Ecto neural progenitor cell (in vitro differentiated cells): ENCODE data around the gene STK40.
A peak's percentile ranks its signal among the peaks of the same experiment; 100 is the strongest.

Experiments
- DNase-seq: peaks from one replicate; pipeline ENCODE4 v3.0.0-alpha.2; 2018; ENCODE audit warnings: low spot score

Gene STK40

DNA sequence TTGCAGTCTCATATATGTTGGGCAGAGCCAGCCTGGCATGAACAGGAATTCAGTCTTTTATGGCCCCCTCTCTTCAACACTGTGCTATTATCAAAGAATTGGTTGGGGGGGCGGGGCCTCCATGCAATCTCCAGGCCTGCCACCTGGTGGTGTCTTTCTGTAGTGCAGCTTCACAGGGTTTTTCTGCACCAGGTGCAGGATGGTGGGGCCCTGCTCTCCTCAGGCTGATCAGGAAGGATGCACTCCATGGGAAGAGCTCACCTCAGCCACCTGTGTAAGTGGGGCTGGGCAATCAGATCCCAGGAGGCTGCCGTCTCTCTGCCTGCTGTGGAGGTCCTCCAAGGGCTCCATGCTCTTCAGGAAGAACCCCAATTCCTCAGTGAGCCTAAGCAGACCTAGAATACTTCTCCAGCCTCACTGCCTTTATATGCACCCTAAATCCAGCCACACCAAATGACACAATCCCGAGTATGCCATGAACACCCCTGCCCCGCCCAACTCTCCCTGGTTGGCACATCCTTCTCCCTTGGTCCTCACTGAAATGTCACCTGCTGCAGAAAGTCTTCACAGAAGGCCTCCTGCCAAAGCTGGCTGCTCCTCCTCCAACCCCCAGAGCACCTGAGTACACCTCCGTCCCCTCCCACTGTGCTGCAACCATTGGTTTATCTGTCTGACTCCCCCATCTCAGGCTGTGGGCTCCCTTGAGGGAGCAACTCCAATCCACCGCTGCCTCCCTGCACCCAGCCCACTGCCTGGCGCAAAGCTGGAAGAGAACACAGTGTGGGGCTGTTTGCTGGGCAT lies 16.5 kb downstream of the STK40 start:
- DNase-seq, result peak; percentile 87

GRCh38 chr1:36367798-36368197 lies 17.9 kb downstream of the STK40 start:
- no peak for DNase-seq

DNA sequence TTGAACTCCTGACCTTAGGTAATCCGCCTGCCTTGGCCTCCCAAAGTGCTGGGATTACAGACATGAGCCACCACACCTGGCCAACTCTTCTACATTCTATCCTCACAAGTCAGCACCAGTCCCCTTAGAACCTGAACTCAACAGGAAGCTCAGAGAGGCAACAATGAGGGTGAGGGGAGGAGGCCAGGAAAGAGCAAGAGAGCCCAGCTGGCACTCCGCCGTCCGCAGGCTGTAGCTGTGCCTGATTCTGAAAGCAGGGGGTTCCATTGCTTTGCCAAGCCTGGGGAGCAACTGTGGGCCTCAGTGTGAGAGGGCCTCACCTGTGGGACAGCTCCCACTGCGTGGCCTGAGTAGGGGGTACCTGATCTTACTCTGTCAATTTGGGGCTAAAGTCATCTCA lies 18.7 kb downstream of the STK40 start:
- no peak for DNase-seq

DNA sequence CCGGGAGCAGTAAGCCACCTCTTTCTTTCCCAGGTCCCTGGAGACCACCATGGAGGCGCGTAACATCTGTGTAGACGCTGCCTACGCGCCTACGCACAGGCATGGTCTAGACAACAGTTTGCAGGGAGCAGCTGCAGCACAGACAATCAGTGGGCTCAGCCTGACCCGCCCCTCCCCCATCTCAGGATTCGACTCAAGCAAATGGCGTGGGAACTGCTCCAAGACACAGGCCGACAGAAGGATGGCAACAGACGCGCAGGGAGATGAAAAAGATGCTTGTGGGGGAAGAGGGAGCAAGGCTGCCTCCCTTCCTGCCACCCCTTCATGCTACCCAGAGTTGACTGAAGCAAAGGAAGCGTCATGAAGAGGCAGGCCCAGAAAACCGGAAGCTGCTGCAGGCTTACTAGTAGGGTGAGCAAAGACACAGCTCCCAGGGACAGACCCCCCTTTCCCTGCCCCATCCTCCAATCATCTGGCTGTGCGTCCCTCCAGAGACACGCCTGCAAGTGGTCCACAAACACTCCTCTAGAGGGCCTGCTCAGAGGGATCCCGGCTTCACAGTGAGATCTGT lies 19.5 kb downstream of the STK40 start:
- DNase-seq, result peak; percentile 76

DNA sequence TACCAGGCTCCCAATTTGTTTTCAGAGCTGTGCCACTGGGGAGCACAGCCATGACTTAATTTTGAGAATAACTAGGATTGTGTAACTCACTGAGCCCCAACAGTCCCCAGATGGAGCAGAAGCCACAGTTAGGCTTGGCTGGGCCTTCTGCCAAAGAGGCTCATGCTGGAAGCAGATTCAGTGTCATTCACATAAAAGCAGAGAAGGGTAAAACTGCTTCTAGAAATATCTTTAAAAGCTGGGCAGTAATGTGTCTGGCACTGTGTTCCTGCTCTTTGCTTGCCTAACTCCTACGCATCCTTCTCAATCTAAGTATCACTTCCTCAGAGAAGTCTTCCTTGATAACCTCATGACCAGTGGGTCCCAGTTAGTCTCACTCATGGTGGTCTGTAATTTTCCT lies 20.3 kb downstream of the STK40 start:
- no peak for DNase-seq

- DNase-seq, result no peak
Observed at GRCh38 chr1:36359911-36360550, 25.7 kb downstream of the STK40 start.

DNA sequence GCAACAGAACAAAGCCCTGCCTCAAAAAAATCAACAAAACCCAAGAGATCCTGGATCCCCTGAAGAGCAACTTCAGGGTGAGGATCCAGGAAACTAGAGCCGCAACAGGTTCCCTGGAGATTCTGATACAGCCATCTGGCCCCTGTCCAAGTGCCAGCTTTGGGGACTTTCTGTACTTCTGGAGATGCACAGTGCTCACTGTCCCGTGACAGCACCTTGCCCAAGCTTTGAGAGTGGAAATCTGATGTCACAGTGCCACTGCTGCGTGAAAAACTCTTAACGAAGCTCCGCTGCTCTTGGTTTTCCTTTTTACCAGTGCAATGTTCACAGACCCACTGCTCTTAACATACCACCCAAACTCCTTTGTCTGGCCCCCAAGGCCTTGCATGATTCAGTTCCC lies 26.3 kb downstream of the STK40 start:
- DNase-seq, result no peak

- no peak for DNase-seq
Observed at GRCh38 chr1:36358514-36359084, 27.1 kb downstream of the STK40 start.

DNA sequence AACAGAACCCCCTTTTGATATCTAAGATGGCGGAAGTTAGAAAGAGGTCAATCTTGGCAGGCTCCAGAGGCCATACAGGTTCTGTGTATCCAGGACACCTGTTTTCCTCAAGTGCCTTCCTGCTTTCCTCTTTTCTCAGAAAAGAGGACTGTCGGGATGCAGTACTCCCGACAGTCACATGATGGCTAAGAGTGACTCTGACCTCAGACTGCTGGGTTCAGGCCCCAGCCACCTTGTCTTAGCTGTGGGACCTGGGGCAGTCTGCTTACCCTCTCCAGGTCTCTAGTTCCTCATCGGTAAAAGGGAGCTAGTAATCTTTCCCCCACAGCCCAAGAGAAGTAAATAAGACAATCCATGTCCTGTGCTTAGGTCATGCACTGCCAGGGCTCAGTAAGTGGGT lies 29.9 kb downstream of the STK40 start:
- no peak for DNase-seq

DNA sequence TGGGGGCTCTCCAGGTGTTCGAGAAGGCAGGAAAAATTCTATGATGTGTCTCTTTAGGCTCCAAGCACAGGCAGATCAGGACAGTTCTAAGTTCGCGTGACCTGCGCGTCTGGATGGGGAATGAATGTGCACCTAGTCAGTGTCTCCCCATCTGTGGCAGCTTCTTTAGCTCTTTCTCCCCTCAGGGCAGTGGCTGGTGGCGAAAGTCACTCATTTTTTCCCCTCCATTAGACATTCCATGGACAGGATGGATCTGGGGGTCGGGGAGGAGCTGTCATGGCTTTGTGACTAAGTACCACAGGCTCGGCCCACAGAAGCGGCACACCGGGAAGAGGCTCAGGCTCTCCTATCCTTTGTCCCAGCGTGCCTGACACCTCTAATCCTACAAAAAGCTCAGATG lies 31.2 kb downstream of the STK40 start:
- DNase-seq, result no peak

DNA sequence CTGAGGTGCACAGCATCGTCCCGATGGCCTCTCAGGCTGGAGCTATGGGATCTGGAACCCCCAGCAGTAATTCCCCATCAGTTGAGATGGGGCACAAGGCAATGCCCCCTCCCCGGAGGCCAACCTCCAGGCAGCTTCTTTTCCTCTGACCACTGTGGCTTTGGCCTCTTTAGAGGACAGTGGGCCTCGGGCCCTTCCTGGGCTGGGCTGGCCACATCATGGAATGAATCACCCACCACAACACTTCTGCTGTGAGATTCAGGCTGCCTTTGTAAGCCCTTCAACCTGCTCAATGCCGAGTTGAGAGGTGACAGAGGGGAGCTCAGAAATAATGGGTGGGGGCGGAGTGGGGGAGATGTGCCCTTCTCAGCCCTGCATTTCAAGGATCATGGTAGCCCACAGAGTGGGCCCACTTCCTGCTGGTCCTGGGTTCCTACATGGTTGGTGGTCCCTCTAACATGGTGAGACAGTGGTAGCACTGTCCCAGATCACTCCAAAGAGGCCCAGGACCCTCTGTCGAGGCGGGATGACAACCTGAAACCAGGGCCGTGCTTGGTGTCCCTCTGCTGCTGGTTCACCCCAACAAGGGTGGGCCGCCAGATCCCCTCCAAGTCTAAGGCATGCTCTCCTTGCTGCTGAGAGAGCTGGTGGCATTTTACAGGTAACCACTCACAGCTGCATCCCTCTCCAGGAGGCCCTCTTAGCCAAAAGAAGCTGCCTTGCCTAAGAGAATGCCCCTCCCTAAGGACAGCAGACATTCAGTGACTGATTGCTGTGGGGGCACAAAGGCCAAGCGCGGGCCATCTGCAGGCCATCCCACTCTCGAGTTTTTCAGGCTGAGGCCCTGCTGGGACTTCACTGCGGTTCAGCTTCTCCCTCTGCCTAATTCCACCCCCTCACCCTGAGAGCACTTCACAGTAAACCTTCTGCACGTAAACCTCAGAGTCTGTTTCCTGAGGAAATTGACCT lies 32.5 kb downstream of the STK40 start:
- no peak for DNase-seq

DNA sequence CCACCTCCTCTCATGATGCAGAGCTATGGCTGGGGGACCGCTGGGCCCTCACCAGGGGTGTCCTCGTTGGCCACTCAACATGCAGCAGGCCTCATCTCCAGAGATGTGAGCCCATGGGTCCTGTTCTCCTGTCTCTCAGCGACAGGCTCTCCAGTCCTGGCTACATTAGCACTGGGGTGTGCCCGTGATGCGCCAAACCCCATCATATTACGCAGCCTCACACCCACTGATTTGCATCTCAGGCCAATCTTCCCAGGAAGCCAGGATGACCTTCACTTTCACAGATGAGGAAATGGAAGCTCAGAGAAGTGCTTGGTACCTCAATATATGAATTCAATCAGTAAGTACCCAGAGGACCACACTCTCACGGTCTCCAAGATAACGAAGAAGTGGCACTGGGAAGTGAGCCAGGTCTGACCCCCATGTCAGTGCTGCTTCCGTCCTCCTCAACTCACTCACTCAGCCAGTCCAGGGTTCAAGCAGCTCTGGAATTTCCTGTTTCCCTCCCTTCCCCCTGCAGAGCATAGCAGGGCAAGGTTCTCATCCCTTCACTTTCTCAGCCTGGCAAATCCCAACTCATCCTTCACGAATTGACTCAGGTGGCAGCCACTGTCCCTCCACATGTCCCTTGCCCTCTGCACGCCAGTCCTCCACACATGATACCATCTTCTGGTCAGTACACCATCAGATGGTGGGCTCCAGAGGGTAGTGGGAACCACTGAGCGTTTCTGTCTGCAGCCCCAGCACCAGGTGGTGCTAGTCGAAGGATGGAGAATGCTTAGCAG lies 33.4 kb downstream of the STK40 start:
- DNase-seq, result no peak

DNA sequence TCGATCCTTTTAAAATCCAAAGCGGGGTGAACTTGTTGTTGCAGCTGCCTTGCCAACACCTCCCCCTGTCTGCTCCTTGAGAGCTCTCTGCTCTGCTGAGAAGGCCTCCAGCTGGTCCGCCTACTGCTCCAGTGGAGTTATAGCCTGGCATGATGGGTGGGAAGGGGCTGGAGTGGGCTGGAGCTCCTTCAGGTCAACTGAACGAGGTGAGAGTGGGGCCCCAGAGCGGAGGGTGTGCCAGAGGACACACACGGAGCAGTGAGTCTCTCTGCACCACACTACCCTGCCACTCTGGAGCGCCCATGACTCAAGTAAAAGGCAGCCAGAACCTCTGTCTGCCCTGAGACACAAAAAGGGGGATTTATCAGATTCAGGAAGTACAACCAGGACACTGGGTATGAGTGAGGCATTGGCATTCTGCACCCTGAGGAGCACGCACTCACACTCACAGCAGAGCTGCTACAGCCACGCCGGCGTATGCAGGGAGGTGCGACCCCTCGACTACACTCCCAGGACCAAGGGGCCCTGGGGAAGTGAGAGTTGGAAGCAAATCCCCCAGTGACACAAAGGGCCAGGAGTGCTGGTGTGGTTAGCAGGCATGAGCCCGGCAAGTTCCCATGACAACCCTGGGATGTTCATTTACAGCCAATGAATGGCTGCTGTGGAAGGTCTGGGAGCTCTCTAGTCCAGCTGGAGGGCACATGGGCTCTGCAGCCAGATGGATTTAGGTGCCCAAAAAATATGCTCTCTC lies 34.3 kb downstream of the STK40 start:
- peak; percentile 78 for DNase-seq

GRCh38 chr1:36350659-36351226 lies 35.0 kb downstream of the STK40 start:
- no peak for DNase-seq

GRCh38 chr1:36349839-36350238 lies 35.9 kb downstream of the STK40 start:
- DNase-seq, result no peak

DNA sequence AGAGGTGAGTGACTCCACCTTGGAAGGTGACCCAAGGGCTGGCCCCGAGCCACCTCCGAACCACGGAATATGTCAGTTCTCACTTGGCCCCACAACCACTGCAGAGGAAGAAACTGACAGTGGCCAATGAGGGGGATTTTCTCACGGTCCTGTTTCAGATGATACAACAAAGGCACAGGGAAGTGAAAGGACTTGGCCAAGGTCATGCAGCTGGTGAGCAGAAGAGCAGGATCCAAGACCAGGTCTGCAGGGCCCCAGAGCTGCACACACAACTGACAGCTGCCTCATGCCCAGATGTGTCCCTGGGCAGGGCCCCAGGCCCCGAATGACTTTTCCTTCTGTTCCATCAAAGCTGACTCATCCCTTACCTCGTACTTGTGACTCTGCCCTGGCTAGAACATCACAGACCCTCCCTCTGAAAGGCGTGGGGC lies 36.5 kb downstream of the STK40 start:
- DNase-seq, result no peak

DNA sequence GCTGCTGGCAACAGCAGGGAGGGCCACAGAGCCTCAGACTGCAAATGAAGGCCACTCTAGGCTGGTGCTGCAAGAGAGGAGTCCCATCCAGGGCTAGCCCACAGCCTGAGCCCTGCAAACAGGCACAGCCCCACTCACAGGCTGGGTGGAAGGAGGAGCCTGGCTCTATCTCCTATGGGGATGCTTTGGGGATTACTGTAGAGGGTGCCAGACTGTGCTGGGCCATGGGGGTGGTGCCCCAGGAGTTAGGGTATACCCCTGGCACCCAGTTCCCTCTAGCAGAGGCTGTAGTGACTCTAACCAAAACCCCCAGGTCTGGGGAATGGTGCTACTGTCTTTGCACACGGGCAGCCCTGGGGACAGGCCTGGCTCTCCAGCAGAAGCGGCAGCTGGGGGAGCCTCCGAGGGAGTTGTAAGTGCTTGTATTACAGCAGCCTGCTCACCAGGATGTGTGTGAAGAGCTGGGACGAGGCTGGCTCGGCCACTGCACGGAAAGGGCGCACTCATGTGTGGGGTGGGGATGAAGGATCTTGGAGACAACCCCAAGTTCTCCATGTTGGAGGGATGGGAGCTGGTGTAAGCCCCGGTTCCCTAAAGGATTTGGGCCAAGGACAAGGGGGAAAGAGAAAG lies 38.9 kb downstream of the STK40 start:
- DNase-seq, result no peak

DNA sequence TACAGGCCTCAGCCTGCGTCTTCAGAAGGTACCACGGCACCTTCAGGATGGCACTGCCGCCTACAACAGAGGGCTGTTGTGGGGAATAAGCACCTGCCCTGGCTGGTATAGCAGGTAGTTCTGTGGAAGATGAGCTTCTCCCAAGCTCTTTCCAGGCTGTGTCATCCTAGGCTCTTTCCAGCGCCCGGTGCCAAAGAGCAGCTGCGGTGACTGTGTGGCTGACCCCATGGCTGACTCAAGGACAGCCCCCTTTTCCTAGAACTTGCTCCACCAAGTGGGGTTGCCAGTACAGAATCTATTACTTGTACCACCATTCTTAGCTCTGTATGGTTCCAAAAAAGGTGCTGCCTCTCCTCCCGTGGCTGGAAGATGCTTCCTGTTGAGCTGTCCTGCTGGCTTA lies 40.4 kb downstream of the STK40 start:
- no peak for DNase-seq

DNA sequence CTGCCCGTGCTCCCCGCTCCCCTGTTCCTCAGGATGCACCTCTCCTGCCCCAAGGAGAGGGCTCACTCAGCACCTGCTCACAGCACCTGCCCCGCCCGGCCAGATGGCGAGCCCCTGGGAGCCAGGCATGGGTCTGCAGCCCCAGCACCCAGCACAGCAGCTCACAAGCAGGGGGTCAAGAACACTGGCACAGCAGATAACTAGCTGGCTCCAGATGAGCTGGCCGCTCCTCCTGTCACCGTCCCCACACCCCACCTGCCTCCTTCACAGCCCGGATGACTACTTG lies 41.4 kb downstream of the STK40 start:
- DNase-seq, result no peak
